GM23338 (cell line): ENCODE results near the gene IMMP1L. TPM values are rescaled to one million over a fixed set of nuclear protein-coding genes. Genes with fewer than 3 reads are reported as not detected.

ENCODE experiments used
- ATAC-seq: fragments of 200-7000 bp; cut with Tn5 transposase; 3 replicates; pipeline ENCODE4 v1.9.1; 2020
- DNase-seq: peaks from one replicate; pipeline ENCODE4 v3.0.0-alpha.2; 2015; ENCODE audit warnings: low spot score
- H2AFZ ChIP-seq: fragments of 200-600 bp; sonication (generic); 2 replicates; pipeline ENCODE4 v1.8.0; 2016; ENCODE audit warnings: antibody characterized with exemption, mild to moderate bottlenecking, moderate library complexity
- H3F3A ChIP-seq: fragments of 200-600 bp; sonication (generic); replicated peaks from 2 replicates; pipeline ENCODE4 v1.8.0; 2017; ENCODE audit warnings: antibody characterized with exemption, mixed run types, low read depth
- H3K27ac ChIP-seq: fragments of 200-600 bp; sonication (generic); 2 replicates; pipeline ENCODE4 v1.6.1; 2016; ENCODE audit warnings: low read depth
- H3K27me3 ChIP-seq: fragments of 200-600 bp; sonication (generic); 2 replicates; pipeline ENCODE4 v1.8.0; 2016; ENCODE audit warnings: mild to moderate bottlenecking, mixed run types, moderate library complexity; ENCODE audit not compliant: insufficient read depth
- H3K36me3 ChIP-seq: fragments of 200-600 bp; sonication (generic); 2 replicates; pipeline ENCODE4 v1.8.0; 2016; ENCODE audit warnings: mild to moderate bottlenecking; ENCODE audit not compliant: insufficient read depth
- H3K4me1 ChIP-seq: fragments of 200-600 bp; sonication (generic); 2 replicates; pipeline ENCODE4 v1.8.0; 2016; ENCODE audit warnings: mild to moderate bottlenecking, moderate library complexity; ENCODE audit not compliant: insufficient read depth
- H3K4me2 ChIP-seq: fragments of 200-600 bp; sonication (generic); 2 replicates; pipeline ENCODE4 v1.7.1; 2017; ENCODE audit warnings: mixed run types
- H3K4me3 ChIP-seq: fragments of 200-600 bp; sonication (generic); 2 replicates; pipeline ENCODE4 v1.6.1; 2016; ENCODE audit warnings: mixed run types
- H3K79me2 ChIP-seq: fragments of 200-600 bp; sonication (generic); replicated peaks from 2 replicates; pipeline ENCODE4 v1.8.0; 2017; ENCODE audit warnings: mild to moderate bottlenecking; ENCODE audit not compliant: insufficient read depth
- H3K9me2 ChIP-seq: fragments of 200-600 bp; sonication (generic); 2 replicates; pipeline ENCODE4 v1.8.0; 2017; ENCODE audit not compliant: insufficient read depth
- H4K20me1 ChIP-seq: fragments of 200-600 bp; sonication (generic); replicated peaks from 2 replicates; pipeline ENCODE4 v1.8.0; 2017; ENCODE audit warnings: mild to moderate bottlenecking; ENCODE audit not compliant: insufficient read depth
- H3K27ac Mint-ChIP-seq: 2 replicates; pipeline ENCODE4 v1.8.0; 2020; ENCODE audit warnings: inconsistent platforms, mild to moderate bottlenecking, moderate library complexity, mixed read lengths
- H3K27me3 Mint-ChIP-seq: 3 replicates; pipeline ENCODE4 v1.8.0; 2022; ENCODE audit warnings: low read depth, mild to moderate bottlenecking, moderate library complexity, mixed read lengths, inconsistent platforms; ENCODE audit not compliant: insufficient read depth, poor library complexity
- H3K36me3 Mint-ChIP-seq: 3 replicates; pipeline ENCODE4 v1.8.0; 2021; ENCODE audit warnings: low read depth, mild to moderate bottlenecking, inconsistent platforms, moderate library complexity, mixed read lengths
- H3K4me1 Mint-ChIP-seq: 3 replicates; pipeline ENCODE4 v1.8.0; 2020; ENCODE audit warnings: mild to moderate bottlenecking, inconsistent platforms, mixed read lengths
- H3K4me3 Mint-ChIP-seq: 3 replicates; pipeline ENCODE4 v1.8.0; 2021; ENCODE audit warnings: moderate library complexity, mild to moderate bottlenecking, inconsistent platforms, mixed read lengths
- H3K9me3 Mint-ChIP-seq: 3 replicates; pipeline ENCODE4 v1.8.0; 2020; ENCODE audit warnings: moderate library complexity, mild to moderate bottlenecking, inconsistent platforms, mixed read lengths
- CREB1 ChIP-seq: fragments of 250-450 bp; sonication (Bioruptor Pico); IDR thresholded peaks from 2 replicates; pipeline ENCODE4 v1.5.0; 2020; ENCODE audit warnings: low read depth, mild to moderate bottlenecking, moderate library complexity
- EZH2 ChIP-seq: fragments of 200-600 bp; sonication (generic); IDR thresholded peaks from one replicate; pipeline ENCODE4 v1.8.0; 2017; ENCODE audit warnings: antibody characterized with exemption, mild to moderate bottlenecking, low read depth; ENCODE audit not compliant: unreplicated experiment
- EZH2phosphoT487 ChIP-seq: fragments of 200-600 bp; sonication (generic); IDR thresholded peaks from one replicate; pipeline ENCODE4 v1.8.1; 2018; ENCODE audit warnings: antibody characterized with exemption; ENCODE audit not compliant: unreplicated experiment
- JUNB ChIP-seq: IDR thresholded peaks from one replicate; pipeline ENCODE4 v1.6.1; 2016; ENCODE audit warnings: antibody characterized with exemption; ENCODE audit not compliant: unreplicated experiment
- NANOG ChIP-seq: IDR thresholded peaks from 2 replicates; pipeline ENCODE4 v1.6.1; 2016; ENCODE audit warnings: antibody characterized with exemption, borderline replicate concordance
- POLR2AphosphoS5 ChIP-seq: IDR thresholded peaks from 2 replicates; pipeline ENCODE4 v1.6.1; 2016; ENCODE audit warnings: antibody characterized with exemption, low read depth
- STAT1 ChIP-seq: IDR thresholded peaks from one replicate; pipeline ENCODE4 v1.6.1; 2016; ENCODE audit warnings: antibody characterized with exemption; ENCODE audit not compliant: unreplicated experiment
- ZNF114 ChIP-seq: fragments of 250-450 bp; sonication (Bioruptor Pico); IDR thresholded peaks from 2 replicates; pipeline ENCODE4 v1.5.0; 2020; ENCODE audit warnings: mild to moderate bottlenecking, moderate library complexity
- ZNF331 ChIP-seq: fragments of 250-450 bp; sonication (Bioruptor Pico); IDR thresholded peaks from 2 replicates; pipeline ENCODE4 v1.5.0; 2020; ENCODE audit warnings: low read depth, mild to moderate bottlenecking, moderate library complexity
- polyA plus RNA-seq: library from polyadenylated mRNA; unstranded; fragments of >200 nt; fragmentation: Nextera tagmentation; extraction: Ambion mirVana; gene quantifications from 2 replicates; pipeline ENCODE4 v1.2.1, GENCODE V29; 2016
- total RNA-seq: library from RNA; depleted of rRNA; stranded (reverse); fragments of >200 nt; shearing (Covaris generic); gene quantifications from 2 replicates; pipeline ENCODE4 v1.2.3, GENCODE V29; 2014
- TF ChIP-seq, protein P1 (sequence below): IDR thresholded peaks from one replicate; pipeline ENCODE4 v1.6.1; 2018; ENCODE audit warnings: antibody characterized with exemption; ENCODE audit not compliant: unreplicated experiment
- TF ChIP-seq, protein P2 (sequence below): IDR thresholded peaks from 2 replicates; pipeline ENCODE4 v1.6.1; 2016; ENCODE audit warnings: antibody characterized with exemption
- TF ChIP-seq, protein P3 (sequence below), 2 experiments: fragments of 200-600 bp in 1 of 2; sonication (generic) in 1 of 2; conservative IDR thresholded peaks; 2 replicates each; pipeline versions ENCODE4 v1.5.1 to v1.6.1; 2016 to 2017; ENCODE audit warnings: antibody characterized with exemption in 2 of 2, low read depth in 2 of 2, mild to moderate bottlenecking in 2 of 2, moderate library complexity in 1 of 2
- TF ChIP-seq, protein P4 (sequence below): fragments of 250-450 bp; sonication (Bioruptor Pico); IDR thresholded peaks from 2 replicates; pipeline ENCODE4 v1.5.0; 2020; ENCODE audit warnings: mild to moderate bottlenecking, moderate library complexity

IMMP1L gene
- total and polyA plus RNA-seq, 2 experiments from 2014 or later: 23.9 to 154 TPM

DNA sequence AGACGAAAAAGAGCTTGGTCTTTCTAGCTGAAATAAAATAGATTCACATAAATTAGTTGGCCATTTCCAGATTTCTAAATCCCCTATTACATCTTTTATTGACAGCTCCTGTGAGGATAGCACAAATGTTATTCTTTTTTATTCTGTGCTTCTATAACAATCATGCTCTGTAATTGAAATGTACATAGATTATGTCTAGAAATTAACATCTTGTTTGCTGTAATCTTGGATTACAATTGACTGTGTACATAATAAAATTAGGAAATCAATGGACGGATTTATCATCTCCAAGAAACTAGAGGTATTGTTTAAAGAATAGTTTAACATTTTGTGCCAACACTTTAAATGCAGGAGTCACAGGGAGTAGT is 31.2 kb downstream of the IMMP1L start:
- no peak overlapping the region for H3K4me2 ChIP-seq
- H3K27me3 ChIP-seq: no peaks in the 10 kb centered on the region
- H3K27ac ChIP-seq: no peak overlapping the region
- no peak overlapping the region for H3K27ac Mint-ChIP-seq
- H2AFZ ChIP-seq: no peak overlapping the region
- H3K4me1 ChIP-seq: peaks cover 9% of the 10 kb centered on the region
- H3K4me1 Mint-ChIP-seq: peaks cover 4% of the 10 kb centered on the region; the same call in 2 of the 3 replicates
- TF ChIP-seq CREB1 (CRISPR knock-in tag) (no peak), JUNB (no peak), ZNF114 (CRISPR knock-in tag) (no peak), ZNF331 (no peak), EZH2 (no peak), POLR2AphosphoS5 (no peak), STAT1 (no peak), NANOG (no peak), EZH2phosphoT487 (no peak)
- TF ChIP-seq, protein P1, sequence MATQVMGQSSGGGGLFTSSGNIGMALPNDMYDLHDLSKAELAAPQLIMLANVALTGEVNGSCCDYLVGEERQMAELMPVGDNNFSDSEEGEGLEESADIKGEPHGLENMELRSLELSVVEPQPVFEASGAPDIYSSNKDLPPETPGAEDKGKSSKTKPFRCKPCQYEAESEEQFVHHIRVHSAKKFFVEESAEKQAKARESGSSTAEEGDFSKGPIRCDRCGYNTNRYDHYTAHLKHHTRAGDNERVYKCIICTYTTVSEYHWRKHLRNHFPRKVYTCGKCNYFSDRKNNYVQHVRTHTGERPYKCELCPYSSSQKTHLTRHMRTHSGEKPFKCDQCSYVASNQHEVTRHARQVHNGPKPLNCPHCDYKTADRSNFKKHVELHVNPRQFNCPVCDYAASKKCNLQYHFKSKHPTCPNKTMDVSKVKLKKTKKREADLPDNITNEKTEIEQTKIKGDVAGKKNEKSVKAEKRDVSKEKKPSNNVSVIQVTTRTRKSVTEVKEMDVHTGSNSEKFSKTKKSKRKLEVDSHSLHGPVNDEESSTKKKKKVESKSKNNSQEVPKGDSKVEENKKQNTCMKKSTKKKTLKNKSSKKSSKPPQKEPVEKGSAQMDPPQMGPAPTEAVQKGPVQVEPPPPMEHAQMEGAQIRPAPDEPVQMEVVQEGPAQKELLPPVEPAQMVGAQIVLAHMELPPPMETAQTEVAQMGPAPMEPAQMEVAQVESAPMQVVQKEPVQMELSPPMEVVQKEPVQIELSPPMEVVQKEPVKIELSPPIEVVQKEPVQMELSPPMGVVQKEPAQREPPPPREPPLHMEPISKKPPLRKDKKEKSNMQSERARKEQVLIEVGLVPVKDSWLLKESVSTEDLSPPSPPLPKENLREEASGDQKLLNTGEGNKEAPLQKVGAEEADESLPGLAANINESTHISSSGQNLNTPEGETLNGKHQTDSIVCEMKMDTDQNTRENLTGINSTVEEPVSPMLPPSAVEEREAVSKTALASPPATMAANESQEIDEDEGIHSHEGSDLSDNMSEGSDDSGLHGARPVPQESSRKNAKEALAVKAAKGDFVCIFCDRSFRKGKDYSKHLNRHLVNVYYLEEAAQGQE: no peak
- TF ChIP-seq, protein P2, sequence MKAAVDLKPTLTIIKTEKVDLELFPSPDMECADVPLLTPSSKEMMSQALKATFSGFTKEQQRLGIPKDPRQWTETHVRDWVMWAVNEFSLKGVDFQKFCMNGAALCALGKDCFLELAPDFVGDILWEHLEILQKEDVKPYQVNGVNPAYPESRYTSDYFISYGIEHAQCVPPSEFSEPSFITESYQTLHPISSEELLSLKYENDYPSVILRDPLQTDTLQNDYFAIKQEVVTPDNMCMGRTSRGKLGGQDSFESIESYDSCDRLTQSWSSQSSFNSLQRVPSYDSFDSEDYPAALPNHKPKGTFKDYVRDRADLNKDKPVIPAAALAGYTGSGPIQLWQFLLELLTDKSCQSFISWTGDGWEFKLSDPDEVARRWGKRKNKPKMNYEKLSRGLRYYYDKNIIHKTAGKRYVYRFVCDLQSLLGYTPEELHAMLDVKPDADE: no peak
- TF ChIP-seq, protein P3, sequence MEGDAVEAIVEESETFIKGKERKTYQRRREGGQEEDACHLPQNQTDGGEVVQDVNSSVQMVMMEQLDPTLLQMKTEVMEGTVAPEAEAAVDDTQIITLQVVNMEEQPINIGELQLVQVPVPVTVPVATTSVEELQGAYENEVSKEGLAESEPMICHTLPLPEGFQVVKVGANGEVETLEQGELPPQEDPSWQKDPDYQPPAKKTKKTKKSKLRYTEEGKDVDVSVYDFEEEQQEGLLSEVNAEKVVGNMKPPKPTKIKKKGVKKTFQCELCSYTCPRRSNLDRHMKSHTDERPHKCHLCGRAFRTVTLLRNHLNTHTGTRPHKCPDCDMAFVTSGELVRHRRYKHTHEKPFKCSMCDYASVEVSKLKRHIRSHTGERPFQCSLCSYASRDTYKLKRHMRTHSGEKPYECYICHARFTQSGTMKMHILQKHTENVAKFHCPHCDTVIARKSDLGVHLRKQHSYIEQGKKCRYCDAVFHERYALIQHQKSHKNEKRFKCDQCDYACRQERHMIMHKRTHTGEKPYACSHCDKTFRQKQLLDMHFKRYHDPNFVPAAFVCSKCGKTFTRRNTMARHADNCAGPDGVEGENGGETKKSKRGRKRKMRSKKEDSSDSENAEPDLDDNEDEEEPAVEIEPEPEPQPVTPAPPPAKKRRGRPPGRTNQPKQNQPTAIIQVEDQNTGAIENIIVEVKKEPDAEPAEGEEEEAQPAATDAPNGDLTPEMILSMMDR (conservative IDR thresholded peaks at IDR 0.05; ENCODE audit: low read depth in 2 of 2): no peak
- TF ChIP-seq, protein P4, sequence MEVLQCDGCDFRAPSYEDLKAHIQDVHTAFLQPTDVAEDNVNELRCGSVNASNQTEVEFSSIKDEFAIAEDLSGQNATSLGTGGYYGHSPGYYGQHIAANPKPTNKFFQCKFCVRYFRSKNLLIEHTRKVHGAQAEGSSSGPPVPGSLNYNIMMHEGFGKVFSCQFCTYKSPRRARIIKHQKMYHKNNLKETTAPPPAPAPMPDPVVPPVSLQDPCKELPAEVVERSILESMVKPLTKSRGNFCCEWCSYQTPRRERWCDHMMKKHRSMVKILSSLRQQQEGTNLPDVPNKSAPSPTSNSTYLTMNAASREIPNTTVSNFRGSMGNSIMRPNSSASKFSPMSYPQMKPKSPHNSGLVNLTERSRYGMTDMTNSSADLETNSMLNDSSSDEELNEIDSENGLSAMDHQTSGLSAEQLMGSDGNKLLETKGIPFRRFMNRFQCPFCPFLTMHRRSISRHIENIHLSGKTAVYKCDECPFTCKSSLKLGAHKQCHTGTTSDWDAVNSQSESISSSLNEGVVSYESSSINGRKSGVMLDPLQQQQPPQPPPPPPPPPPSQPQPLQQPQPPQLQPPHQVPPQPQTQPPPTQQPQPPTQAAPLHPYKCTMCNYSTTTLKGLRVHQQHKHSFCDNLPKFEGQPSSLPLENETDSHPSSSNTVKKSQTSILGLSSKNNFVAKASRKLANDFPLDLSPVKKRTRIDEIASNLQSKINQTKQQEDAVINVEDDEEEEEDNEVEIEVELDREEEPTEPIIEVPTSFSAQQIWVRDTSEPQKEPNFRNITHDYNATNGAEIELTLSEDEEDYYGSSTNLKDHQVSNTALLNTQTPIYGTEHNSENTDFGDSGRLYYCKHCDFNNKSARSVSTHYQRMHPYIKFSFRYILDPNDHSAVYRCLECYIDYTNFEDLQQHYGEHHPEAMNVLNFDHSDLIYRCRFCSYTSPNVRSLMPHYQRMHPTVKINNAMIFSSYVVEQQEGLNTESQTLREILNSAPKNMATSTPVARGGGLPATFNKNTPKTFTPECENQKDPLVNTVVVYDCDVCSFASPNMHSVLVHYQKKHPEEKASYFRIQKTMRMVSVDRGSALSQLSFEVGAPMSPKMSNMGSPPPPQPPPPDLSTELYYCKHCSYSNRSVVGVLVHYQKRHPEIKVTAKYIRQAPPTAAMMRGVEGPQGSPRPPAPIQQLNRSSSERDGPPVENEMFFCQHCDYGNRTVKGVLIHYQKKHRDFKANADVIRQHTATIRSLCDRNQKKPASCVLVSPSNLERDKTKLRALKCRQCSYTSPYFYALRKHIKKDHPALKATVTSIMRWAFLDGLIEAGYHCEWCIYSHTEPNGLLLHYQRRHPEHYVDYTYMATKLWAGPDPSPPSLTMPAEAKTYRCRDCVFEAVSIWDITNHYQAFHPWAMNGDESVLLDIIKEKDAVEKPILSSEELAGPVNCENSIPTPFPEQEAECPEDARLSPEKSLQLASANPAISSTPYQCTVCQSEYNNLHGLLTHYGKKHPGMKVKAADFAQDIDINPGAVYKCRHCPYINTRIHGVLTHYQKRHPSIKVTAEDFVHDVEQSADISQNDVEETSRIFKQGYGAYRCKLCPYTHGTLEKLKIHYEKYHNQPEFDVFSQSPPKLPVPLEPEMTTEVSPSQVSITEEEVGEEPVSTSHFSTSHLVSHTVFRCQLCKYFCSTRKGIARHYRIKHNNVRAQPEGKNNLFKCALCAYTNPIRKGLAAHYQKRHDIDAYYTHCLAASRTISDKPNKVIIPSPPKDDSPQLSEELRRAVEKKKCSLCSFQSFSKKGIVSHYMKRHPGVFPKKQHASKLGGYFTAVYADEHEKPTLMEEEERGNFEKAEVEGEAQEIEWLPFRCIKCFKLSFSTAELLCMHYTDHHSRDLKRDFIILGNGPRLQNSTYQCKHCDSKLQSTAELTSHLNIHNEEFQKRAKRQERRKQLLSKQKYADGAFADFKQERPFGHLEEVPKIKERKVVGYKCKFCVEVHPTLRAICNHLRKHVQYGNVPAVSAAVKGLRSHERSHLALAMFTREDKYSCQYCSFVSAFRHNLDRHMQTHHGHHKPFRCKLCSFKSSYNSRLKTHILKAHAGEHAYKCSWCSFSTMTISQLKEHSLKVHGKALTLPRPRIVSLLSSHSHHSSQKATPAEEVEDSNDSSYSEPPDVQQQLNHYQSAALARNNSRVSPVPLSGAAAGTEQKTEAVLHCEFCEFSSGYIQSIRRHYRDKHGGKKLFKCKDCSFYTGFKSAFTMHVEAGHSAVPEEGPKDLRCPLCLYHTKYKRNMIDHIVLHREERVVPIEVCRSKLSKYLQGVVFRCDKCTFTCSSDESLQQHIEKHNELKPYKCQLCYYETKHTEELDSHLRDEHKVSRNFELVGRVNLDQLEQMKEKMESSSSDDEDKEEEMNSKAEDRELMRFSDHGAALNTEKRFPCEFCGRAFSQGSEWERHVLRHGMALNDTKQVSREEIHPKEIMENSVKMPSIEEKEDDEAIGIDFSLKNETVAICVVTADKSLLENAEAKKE (CRISPR knock-in tag): no peak
- 0 out of 2 replicates have a peak, but pooled peaks cover 4% of the 10 kb centered on the region for H4K20me1 ChIP-seq
- DNase-seq (no peak), ATAC-seq (no peak)
- no peaks in the 10 kb centered on the region; the same call in 2 of the 3 replicates for H3K36me3 Mint-ChIP-seq
- no peak overlapping the region for H3K4me3 ChIP-seq
- H3K4me3 Mint-ChIP-seq: no peak overlapping the region
- peaks cover 2% of the 10 kb centered on the region for H3K27me3 Mint-ChIP-seq
- H3K9me2 ChIP-seq: no peaks in the 10 kb centered on the region
- no peaks in the 10 kb centered on the region for H3K36me3 ChIP-seq
- H3F3A ChIP-seq: no peaks in the 10 kb centered on the region
- H3K9me3 Mint-ChIP-seq: no peaks in the 10 kb centered on the region
- peaks cover 62% of the 10 kb centered on the region for H3K79me2 ChIP-seq
